ENCODE results near the gene TACSTD2. TPM values are rescaled to one million over a fixed set of nuclear protein-coding genes. Genes with fewer than 3 reads are reported as not detected.

The TACSTD2 gene
- total RNA-seq, 1 experiment from 2014 or later, result 1.2 TPM

DNA sequence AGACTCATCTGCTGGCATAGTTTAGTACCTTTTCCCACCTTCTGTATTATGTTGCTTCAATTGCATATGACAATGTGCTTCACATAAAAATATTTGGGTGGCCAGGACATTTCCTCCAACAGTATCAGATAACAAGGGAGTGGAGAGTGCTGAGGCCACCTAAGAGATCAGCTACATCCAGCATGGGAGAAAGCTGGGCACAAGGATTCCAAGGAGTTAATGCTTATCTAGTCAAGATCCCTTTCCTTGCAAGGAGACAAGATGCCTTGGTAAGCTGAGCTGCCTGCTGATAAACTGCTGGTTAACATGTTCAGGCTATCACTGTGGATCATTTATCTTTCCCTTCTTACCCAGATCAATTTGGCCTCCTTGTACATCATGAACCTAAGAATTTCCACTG lies 5.4 kb downstream of the TACSTD2 start:
- no peak overlapping the region for H3K4me3 Mint-ChIP-seq
- no peak overlapping the region for H3K27ac ChIP-seq (ENCODE audit: insufficient read length, low read depth, low read length)
- H3K4me2 ChIP-seq (ENCODE audit: insufficient read depth, insufficient read length, low read length), result no peak overlapping the region
- H3K36me3 Mint-ChIP-seq (ENCODE audit: insufficient read depth in 1 of 3, low read depth in 3 of 3), result peaks cover 0 to 9% (median 3%) of the 10 kb centered on the region in 3 experiments; a peak in 3 of 7 replicates
- H2BK20ac ChIP-seq (ENCODE audit: low read depth, low read length, poor library complexity, severe bottlenecking), result no peak overlapping the region
- no peak overlapping the region for H4K91ac ChIP-seq (ENCODE audit: insufficient read length, low read depth, low read length)
- no peak overlapping the region for H4K8ac ChIP-seq (replicated peaks; ENCODE audit: insufficient read length, low read depth, low read length)
- H3K56ac ChIP-seq (ENCODE audit: insufficient read length, low read depth, low read length), result no peak overlapping the region
- H4K20me1 ChIP-seq (ENCODE audit: control insufficient read depth, insufficient read depth, insufficient read length), result no peaks in the 10 kb centered on the region
- no peak overlapping the region for H3K27ac Mint-ChIP-seq
- no peak overlapping the region for H3K23ac ChIP-seq (ENCODE audit: insufficient read length, low read depth, low read length)
- H3K27me3 ChIP-seq (ENCODE audit: insufficient read depth, low read length), result peaks cover 6% of the 10 kb centered on the region; the same call in 1 of the 2 replicates
- no peaks in the 10 kb centered on the region for H3K9me3 ChIP-seq (ENCODE audit: control insufficient read depth, low read depth, low read length)
- H2BK12ac ChIP-seq (ENCODE audit: insufficient read length, low read depth, low read length), result no peak overlapping the region
- TF ChIP-seq, protein P1, sequence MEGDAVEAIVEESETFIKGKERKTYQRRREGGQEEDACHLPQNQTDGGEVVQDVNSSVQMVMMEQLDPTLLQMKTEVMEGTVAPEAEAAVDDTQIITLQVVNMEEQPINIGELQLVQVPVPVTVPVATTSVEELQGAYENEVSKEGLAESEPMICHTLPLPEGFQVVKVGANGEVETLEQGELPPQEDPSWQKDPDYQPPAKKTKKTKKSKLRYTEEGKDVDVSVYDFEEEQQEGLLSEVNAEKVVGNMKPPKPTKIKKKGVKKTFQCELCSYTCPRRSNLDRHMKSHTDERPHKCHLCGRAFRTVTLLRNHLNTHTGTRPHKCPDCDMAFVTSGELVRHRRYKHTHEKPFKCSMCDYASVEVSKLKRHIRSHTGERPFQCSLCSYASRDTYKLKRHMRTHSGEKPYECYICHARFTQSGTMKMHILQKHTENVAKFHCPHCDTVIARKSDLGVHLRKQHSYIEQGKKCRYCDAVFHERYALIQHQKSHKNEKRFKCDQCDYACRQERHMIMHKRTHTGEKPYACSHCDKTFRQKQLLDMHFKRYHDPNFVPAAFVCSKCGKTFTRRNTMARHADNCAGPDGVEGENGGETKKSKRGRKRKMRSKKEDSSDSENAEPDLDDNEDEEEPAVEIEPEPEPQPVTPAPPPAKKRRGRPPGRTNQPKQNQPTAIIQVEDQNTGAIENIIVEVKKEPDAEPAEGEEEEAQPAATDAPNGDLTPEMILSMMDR (conservative IDR thresholded peaks at IDR 0.05), result no peak
- H3T11ph ChIP-seq (ENCODE audit: low read length), result no peak overlapping the region
- H3K18ac ChIP-seq (ENCODE audit: insufficient read length, low read depth, low read length), result no peak overlapping the region
- H2AFZ ChIP-seq (ENCODE audit: low read length), result no peak overlapping the region
- H3K4me1 ChIP-seq (ENCODE audit: insufficient read depth, low read length), result peaks cover 3% of the 10 kb centered on the region; the same call in 1 of the 2 replicates
- H2BK120ac ChIP-seq (ENCODE audit: low read depth, low read length, poor library complexity, severe bottlenecking), result no peak overlapping the region
- no peak overlapping the region for H3K9ac ChIP-seq (ENCODE audit: extremely low read depth, insufficient read length, low read length)
- no peak overlapping the region for H3K14ac ChIP-seq (ENCODE audit: insufficient read depth, low read length)
- no peak overlapping the region for H2AK5ac ChIP-seq (ENCODE audit: insufficient read length, low read length)
- no peaks in the 10 kb centered on the region for H3K79me2 ChIP-seq (ENCODE audit: insufficient read depth, low read length)
- H3K4ac ChIP-seq (ENCODE audit: low read depth, low read length), result no peak overlapping the region
- H3K79me1 ChIP-seq (ENCODE audit: insufficient read depth, low read depth, low read length, poor library complexity, severe bottlenecking), result no peaks in the 10 kb centered on the region
- no peak overlapping the region for H2BK5ac ChIP-seq (ENCODE audit: insufficient read length, low read length)
- peaks cover 22% of the 10 kb centered on the region for H3K27me3 Mint-ChIP-seq (ENCODE audit: low read depth)
- peaks cover 0 to 8% of the 10 kb centered on the region in 2 experiments; a peak in 2 of 5 replicates for H3K9me3 Mint-ChIP-seq
- H3K23me2 ChIP-seq (ENCODE audit: insufficient read length, low read depth, low read length, poor library complexity, severe bottlenecking), result no peaks in the 10 kb centered on the region
- DNase-seq, result no peak
- H4K5ac ChIP-seq (ENCODE audit: insufficient read length, low read depth, low read length), result no peak overlapping the region
- H3K4me1 Mint-ChIP-seq, result peaks cover 35 to 38% of the 10 kb centered on the region in 2 experiments
- H2BK15ac ChIP-seq (ENCODE audit: low read depth, low read length), result no peak overlapping the region
